Activated CD8-positive, alpha-beta memory T cell treated with anti-CD3 and anti-CD28 coated beads for 48 hours (primary cell): Measurements from ENCODE around the gene PLPPR1.

Experiments used
- DNase-seq, 3 experiments: peaks; one replicate each; pipeline ENCODE4 v3.0.0-alpha.2; 2020; ENCODE audit warnings: low read depth in 2 of 3, low spot score in 2 of 3

PLPPR1 gene

GRCh38 chr9:101336091-101336490 lies 307.6 kb downstream of the PLPPR1 start:
- no peak for DNase-seq

- no peak for DNase-seq
Measured at GRCh38 chr9:101337237-101337636, 308.7 kb downstream of the PLPPR1 start.

- DNase-seq: no peak
Measured at GRCh38 chr9:101341958-101342357, 313.4 kb downstream of the PLPPR1 start.

- DNase-seq: no peak
Measured at GRCh38 chr9:101342595-101342994, 314.1 kb downstream of the PLPPR1 start.

- DNase-seq: no peak
Measured at GRCh38 chr9:101350285-101350684, 321.8 kb downstream of the PLPPR1 start.

- no peak for DNase-seq
Measured at GRCh38 chr9:101352892-101353463, 324.5 kb downstream of the PLPPR1 start.

- no peak for DNase-seq
Measured at GRCh38 chr9:101353683-101354082, 325.2 kb downstream of the PLPPR1 start.

- no peak for DNase-seq
Measured at GRCh38 chr9:101354143-101354764, 325.7 kb downstream of the PLPPR1 start.

GRCh38 chr9:101354765-101355708 lies 326.5 kb downstream of the PLPPR1 start:
- DNase-seq: no peak

- no peak for DNase-seq
Measured at GRCh38 chr9:101356619-101357018, 328.1 kb downstream of the PLPPR1 start.

- no peak for DNase-seq
Measured at GRCh38 chr9:101359679-101360078, 331.2 kb downstream of the PLPPR1 start.

- DNase-seq: no peak
Measured at GRCh38 chr9:101360647-101361046, 332.1 kb downstream of the PLPPR1 start.

GRCh38 chr9:101362450-101362849 lies 333.9 kb downstream of the PLPPR1 start:
- no peak for DNase-seq

- no peak for DNase-seq
Measured at GRCh38 chr9:101365181-101365580, 336.7 kb downstream of the PLPPR1 start.

- no peak for DNase-seq
Measured at GRCh38 chr9:101366038-101366756, 337.7 kb downstream of the PLPPR1 start.

GRCh38 chr9:101367323-101367722 lies 338.8 kb downstream of the PLPPR1 start:
- DNase-seq: no peak

GRCh38 chr9:101369286-101369685 lies 340.8 kb downstream of the PLPPR1 start:
- DNase-seq: no peak

- no peak for DNase-seq
Measured at GRCh38 chr9:101369884-101370531, 341.5 kb downstream of the PLPPR1 start.

GRCh38 chr9:101371813-101372212 lies 343.3 kb downstream of the PLPPR1 start:
- DNase-seq: no peak

GRCh38 chr9:101372327-101373118 lies 344.0 kb downstream of the PLPPR1 start:
- DNase-seq: no peak
